ENCODE data around the gene PRR13.
"Not testable (repeated sequence)": the region's sequence is repeated elsewhere in the genome, so short reads cannot be mapped to it uniquely, and the experiment has no call there.

Gene PRR13, protein sequence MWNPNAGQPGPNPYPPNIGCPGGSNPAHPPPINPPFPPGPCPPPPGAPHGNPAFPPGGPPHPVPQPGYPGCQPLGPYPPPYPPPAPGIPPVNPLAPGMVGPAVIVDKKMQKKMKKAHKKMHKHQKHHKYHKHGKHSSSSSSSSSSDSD

DNA sequence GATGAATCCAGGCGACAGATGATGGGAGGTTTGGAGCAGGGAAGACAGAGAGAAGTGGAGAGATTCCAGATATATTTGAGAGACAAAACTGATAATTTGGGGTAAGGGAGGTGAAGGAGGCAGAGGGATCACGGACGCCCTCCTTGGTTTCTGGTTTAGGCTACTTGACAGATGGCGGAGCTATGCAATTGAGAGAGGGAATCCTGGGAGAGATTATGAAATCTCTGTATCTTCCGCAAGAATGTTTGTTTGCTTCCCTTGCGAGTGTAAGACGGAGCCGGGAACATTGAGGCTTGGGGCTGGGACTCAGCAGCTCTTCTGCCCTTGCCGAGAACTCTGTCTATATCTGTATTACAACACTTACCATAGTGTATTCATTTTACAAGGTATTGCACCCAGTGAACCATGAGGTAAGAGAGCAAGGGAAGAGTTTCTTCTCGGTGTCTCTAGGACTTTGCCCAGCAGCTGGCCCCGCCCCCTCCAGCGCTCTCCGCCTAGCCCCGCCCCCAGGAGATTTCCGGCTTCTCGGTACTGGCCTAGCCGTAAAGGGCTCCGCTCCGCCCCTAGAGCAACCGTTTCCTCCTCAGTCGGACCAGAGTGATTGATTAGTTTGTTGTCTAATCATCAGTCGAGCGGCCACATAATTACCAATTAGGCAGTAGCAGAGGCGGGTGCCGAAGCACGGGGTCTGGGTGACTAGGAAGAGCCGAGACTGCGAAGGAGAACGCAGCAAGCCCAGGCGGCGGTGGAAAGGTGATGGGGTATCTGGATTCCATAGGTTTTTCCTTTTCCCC lies at the start of gene PRR13:
Gene PRR13, plus strand, starts transcription at position 695 of the 794 bp plus-strand sequence. CDS start 981 bp downstream, outside the sequence.
- H3K4me3 ChIP-seq (ENCODE audit: low read depth, low read length): peak within 1 kb of the TSS; percentile 97
- no peaks in the 10 kb centered on the region for H3K27me3 ChIP-seq (ENCODE audit: insufficient read depth, low read length)
- peaks cover 10% of the 10 kb centered on the region for H3K36me3 ChIP-seq (ENCODE audit: insufficient read depth, low read length)
- H3K27ac ChIP-seq (ENCODE audit: low read depth, low read length): peak within 1 kb of the TSS; percentile 80
- peak within 1 kb of the TSS; percentile 95 for H2AFZ ChIP-seq (ENCODE audit: low read length, unreplicated experiment)
- peaks cover 19% of the 10 kb centered on the region for H3K79me2 ChIP-seq (ENCODE audit: control insufficient read depth, insufficient read depth, low read length, unreplicated experiment)
- H3K4me1 ChIP-seq (ENCODE audit: control insufficient read depth, insufficient read depth, low read length, unreplicated experiment): peaks cover 13% of the 10 kb centered on the region

DNA sequence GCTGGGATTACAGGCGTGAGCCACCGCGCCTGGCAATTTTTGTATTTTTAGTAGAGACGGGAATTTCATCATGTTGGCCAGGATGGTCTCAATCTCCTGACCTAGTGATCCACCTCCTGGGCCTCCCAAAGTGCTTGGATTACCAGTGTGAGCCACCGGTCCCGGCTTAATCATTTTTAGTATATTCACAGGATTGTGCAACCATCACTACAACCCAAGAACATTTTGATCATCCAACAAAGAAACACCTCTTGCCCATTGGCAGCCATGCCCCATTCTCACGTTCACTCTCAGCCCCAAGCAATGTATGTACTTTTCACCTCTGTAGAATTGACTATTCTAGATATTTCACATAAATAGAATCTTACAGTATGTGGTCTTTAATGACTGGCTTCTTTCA lies 41.6 kb upstream of the PRR13 start:
- Histone ChIP-seq H3K27ac (ENCODE audit: low read depth, low read length) (no peak overlapping the region), H3K4me3 (ENCODE audit: low read depth, low read length) (no peak overlapping the region), H3K27me3 (ENCODE audit: insufficient read depth, low read length) (no peaks in the 10 kb centered on the region), H3K79me2 (ENCODE audit: control insufficient read depth, insufficient read depth, low read length, unreplicated experiment) (peaks cover 27% of the 10 kb centered on the region), H3K36me3 (ENCODE audit: insufficient read depth, low read length) (peaks cover 6% of the 10 kb centered on the region), H3K4me1 (ENCODE audit: control insufficient read depth, insufficient read depth, low read length, unreplicated experiment) (peaks cover 4% of the 10 kb centered on the region), H2AFZ (ENCODE audit: low read length, unreplicated experiment) (no peak overlapping the region)

DNA sequence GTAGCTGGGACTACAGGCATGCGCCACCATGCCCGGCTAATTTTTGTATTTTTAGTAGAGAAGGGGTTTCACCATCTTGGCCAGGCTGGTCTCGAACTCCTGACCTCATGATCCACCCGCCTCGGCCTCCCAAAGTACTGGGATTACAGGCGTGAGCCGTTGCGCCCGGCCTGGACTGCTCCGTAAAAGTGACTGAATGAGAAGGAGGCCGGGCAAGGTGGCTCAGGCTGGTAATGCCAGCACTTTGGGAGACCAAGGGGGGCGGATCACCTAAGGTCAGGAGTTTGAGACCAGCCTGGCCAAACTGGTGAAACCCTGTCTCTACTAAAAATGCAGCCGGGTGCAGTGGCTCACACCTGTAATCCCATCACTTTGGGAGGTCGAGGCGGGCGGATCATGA lies 39.2 kb upstream of the PRR13 start:
- H3K36me3 ChIP-seq (ENCODE audit: insufficient read depth, low read length): peaks cover 10% of the 10 kb centered on the region
- not testable (repeated sequence) for H3K4me3 ChIP-seq (ENCODE audit: low read depth, low read length); H3K27me3 ChIP-seq (ENCODE audit: insufficient read depth, low read length); H3K27ac ChIP-seq (ENCODE audit: low read depth, low read length); H2AFZ ChIP-seq (ENCODE audit: low read length, unreplicated experiment); H3K4me1 ChIP-seq (ENCODE audit: control insufficient read depth, insufficient read depth, low read length, unreplicated experiment)
- peaks cover 17% of the 10 kb centered on the region for H3K79me2 ChIP-seq (ENCODE audit: control insufficient read depth, insufficient read depth, low read length, unreplicated experiment)

DNA sequence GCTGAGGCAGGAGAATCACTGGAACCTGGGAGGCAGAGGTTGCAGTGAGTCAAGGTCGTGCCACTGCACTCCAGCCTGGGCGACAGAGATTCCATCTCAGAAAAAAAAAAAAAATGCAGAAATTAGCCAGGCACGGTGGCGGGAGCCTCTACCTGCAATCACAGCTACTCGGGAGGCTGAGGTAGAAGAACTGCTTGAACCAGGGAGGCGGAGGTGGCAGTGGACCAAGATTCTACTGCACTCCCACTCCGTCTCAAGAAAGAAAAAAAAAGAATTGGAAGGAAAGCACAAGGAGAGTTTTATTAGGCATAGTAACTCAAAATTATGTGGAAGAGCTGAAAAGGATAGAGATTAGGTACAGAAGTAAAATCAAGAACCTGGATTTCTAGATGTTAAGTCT lies 38.7 kb upstream of the PRR13 start:
- Histone ChIP-seq H3K79me2 (ENCODE audit: control insufficient read depth, insufficient read depth, low read length, unreplicated experiment) (peaks cover 14% of the 10 kb centered on the region), H3K27me3 (ENCODE audit: insufficient read depth, low read length) (no peaks in the 10 kb centered on the region), H2AFZ (ENCODE audit: low read length, unreplicated experiment) (no peak overlapping the region), H3K4me3 (ENCODE audit: low read depth, low read length) (no peak overlapping the region), H3K36me3 (ENCODE audit: insufficient read depth, low read length) (peaks cover 10% of the 10 kb centered on the region), H3K4me1 (ENCODE audit: control insufficient read depth, insufficient read depth, low read length, unreplicated experiment) (peaks cover 2% of the 10 kb centered on the region), H3K27ac (ENCODE audit: low read depth, low read length) (no peak overlapping the region)

DNA sequence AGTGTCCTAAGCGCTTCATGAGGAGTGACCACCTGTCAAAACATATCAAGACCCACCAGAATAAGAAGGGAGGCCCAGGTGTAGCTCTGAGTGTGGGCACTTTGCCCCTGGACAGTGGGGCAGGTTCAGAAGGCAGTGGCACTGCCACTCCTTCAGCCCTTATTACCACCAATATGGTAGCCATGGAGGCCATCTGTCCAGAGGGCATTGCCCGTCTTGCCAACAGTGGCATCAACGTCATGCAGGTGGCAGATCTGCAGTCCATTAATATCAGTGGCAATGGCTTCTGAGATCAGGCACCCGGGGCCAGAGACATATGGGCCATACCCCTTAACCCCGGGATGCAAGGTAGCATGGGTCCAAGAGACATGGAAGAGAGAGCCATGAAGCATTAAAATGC lies 30.6 kb upstream of the PRR13 start:
- H3K27me3 ChIP-seq (ENCODE audit: insufficient read depth, low read length): no peaks in the 10 kb centered on the region
- peaks cover 15% of the 10 kb centered on the region for H3K36me3 ChIP-seq (ENCODE audit: insufficient read depth, low read length)
- no peak overlapping the region for H3K4me3 ChIP-seq (ENCODE audit: low read depth, low read length)
- peaks cover 34% of the 10 kb centered on the region for H3K4me1 ChIP-seq (ENCODE audit: control insufficient read depth, insufficient read depth, low read length, unreplicated experiment)
- no peak overlapping the region for H2AFZ ChIP-seq (ENCODE audit: low read length, unreplicated experiment)
- no peaks in the 10 kb centered on the region for H3K79me2 ChIP-seq (ENCODE audit: control insufficient read depth, insufficient read depth, low read length, unreplicated experiment)
- no peak overlapping the region for H3K27ac ChIP-seq (ENCODE audit: low read depth, low read length)

DNA sequence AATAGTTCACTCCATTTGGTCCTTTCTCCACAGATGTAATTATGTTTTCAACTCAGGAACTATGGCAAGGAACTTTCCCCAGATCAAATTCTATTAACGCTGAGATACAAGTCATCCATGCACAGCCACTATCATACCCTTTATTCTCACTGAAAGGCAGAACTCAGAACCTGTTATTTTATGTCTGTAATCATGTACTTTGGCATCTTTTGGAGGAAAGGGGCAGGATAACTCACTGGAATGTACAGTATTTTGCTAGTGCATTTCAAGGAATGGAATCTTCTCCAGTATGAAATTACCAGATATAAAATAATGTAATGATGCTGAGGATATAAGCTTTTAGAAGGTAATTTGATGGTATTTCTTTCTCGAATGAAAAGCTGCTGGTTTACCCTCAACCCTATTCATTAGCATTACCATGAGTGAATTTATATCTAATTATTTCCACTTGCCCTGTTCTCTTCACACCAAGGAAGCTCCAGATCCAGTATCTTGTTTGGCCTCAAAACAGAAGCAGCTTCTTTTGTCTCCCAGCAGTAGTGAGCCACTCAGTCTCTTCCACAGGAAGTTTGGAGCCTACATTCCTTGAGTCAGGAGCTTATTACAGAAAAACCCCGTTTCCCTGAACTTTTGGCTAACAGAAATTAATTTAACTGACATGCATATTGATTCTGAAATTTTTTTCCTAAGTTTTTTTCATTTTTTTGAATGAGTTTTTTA lies 27.9 kb upstream of the PRR13 start:
- no peak overlapping the region for H3K27ac ChIP-seq (ENCODE audit: low read depth, low read length)
- peaks cover 11% of the 10 kb centered on the region for H3K36me3 ChIP-seq (ENCODE audit: insufficient read depth, low read length)
- H2AFZ ChIP-seq (ENCODE audit: low read length, unreplicated experiment): no peak overlapping the region
- H3K4me3 ChIP-seq (ENCODE audit: low read depth, low read length): no peak overlapping the region
- no peaks in the 10 kb centered on the region for H3K27me3 ChIP-seq (ENCODE audit: insufficient read depth, low read length)
- no peaks in the 10 kb centered on the region for H3K79me2 ChIP-seq (ENCODE audit: control insufficient read depth, insufficient read depth, low read length, unreplicated experiment)
- peaks cover 34% of the 10 kb centered on the region for H3K4me1 ChIP-seq (ENCODE audit: control insufficient read depth, insufficient read depth, low read length, unreplicated experiment)

DNA sequence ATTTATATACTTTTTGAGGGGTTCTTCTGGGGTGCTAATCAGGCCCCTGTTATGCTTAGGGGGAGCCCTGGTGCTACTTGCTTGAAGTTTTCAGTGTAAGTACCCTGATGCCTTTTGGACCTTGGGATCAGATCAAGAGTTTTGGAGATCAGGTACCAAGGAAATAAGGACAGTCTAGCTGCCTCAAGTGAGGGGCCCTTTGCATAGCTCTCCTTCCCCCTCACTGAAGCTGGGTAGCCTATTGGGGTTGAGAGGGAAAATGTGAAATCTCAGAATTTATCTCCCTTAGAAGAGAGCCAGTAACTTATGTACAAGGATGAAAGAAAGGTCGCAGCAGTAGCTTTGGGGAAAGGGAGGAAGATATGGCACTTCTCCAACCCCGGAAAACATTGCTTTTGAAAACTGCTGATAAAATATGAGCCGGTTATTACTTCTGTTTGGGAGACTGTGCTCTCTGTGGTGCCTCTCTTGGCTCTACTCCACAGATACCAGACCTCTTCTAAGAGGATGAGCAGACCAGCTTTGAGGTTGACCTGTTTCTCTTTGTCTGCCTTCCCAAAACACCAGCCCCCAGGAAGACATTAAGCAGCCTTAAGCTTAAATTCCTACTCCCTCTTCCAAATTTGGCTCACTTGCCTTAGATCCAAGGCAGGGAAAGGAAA lies 26.6 kb upstream of the PRR13 start:
- Histone ChIP-seq H3K79me2 (ENCODE audit: control insufficient read depth, insufficient read depth, low read length, unreplicated experiment) (no peaks in the 10 kb centered on the region), H3K36me3 (ENCODE audit: insufficient read depth, low read length) (peaks cover 7% of the 10 kb centered on the region), H3K4me1 (ENCODE audit: control insufficient read depth, insufficient read depth, low read length, unreplicated experiment) (peaks cover 34% of the 10 kb centered on the region), H3K4me3 (ENCODE audit: low read depth, low read length) (no peak overlapping the region), H3K27ac (ENCODE audit: low read depth, low read length) (no peak overlapping the region), H3K27me3 (ENCODE audit: insufficient read depth, low read length) (no peaks in the 10 kb centered on the region), H2AFZ (ENCODE audit: low read length, unreplicated experiment) (no peak overlapping the region)

DNA sequence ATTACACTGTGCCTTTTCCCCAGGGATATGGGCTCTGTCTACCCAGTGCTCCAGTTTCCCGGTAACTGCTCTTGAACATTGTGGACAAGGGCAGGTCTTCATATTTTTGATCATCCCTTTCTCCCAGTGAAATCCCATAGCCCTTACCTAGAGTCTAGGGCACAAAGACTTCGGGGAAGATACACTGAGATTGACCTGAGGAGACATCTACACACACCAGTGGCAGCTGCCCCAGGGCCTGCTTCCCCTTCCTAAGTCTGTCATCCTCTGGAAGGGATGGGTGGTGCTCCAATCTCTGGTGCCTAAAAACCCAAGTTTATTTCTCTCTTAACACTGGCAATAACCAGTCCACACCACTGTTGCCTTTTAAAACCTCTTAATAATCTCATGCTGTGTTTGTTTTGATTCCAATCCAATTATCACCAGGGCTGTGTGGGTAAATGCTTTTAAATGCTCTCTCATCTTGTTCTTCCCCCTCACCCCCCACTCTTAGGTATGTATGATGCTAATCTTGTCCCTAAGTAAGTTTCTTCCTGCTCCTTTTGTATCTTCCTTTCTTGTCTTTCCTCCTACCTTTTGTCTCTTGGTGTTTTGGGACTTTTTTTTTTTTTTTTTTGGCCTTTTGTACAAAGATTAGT lies 25.7 kb upstream of the PRR13 start:
- H3K27ac ChIP-seq (ENCODE audit: low read depth, low read length); H3K36me3 ChIP-seq (ENCODE audit: insufficient read depth, low read length); H2AFZ ChIP-seq (ENCODE audit: low read length, unreplicated experiment); H3K4me3 ChIP-seq (ENCODE audit: low read depth, low read length); H3K79me2 ChIP-seq (ENCODE audit: control insufficient read depth, insufficient read depth, low read length, unreplicated experiment); H3K27me3 ChIP-seq (ENCODE audit: insufficient read depth, low read length): not testable (repeated sequence)
- H3K4me1 ChIP-seq (ENCODE audit: control insufficient read depth, insufficient read depth, low read length, unreplicated experiment): peaks cover 34% of the 10 kb centered on the region

DNA sequence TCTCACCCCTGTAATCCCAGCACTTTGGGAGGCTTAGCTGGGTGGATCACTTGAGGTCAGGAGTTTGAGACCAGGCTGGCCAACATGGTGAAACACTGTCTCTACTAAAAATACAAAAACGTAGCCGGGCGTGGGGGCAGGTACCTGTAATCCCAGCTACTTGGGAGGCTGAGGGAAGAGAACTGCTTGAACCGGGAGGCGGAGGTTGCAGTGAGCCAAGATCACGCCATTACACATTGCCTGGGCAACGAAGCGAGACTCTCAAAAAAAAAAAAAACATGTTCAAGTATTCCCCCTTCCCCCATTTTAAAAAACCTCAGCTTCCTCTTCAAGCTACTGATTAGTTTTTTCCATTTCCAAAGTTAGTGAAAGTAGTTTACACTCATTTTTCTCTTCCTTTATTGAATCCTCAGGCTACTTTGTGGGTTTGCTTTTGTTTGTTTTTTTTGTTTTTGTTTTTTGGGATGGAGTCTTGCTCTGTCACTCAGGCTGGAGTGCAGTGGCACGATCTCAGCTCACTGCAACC lies 24.2 kb upstream of the PRR13 start:
- H3K79me2 ChIP-seq (ENCODE audit: control insufficient read depth, insufficient read depth, low read length, unreplicated experiment); H3K36me3 ChIP-seq (ENCODE audit: insufficient read depth, low read length); H3K27ac ChIP-seq (ENCODE audit: low read depth, low read length); H2AFZ ChIP-seq (ENCODE audit: low read length, unreplicated experiment); H3K4me3 ChIP-seq (ENCODE audit: low read depth, low read length); H3K27me3 ChIP-seq (ENCODE audit: insufficient read depth, low read length): not testable (repeated sequence)
- peaks cover 27% of the 10 kb centered on the region for H3K4me1 ChIP-seq (ENCODE audit: control insufficient read depth, insufficient read depth, low read length, unreplicated experiment)

DNA sequence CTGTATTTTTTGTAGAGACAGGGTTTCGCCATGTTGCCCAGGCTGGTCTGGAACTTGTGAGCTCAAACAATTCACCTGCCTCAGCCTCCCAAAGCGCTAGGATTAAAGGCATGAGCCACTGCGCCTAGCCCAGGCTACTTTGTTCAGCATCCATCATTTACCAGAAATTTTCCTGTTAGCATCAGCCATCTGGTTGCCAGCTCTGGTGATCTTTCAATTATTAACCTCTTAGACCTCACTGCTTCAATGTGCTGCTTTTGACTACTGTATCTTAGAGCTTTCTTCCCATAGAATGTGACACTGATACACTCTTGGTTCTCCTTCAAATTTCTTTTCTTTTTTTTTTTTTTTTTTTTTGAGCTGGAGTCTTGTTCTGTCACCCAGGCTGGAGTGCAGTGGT lies 23.3 kb upstream of the PRR13 start:
- H2AFZ ChIP-seq (ENCODE audit: low read length, unreplicated experiment): no peak overlapping the region
- H3K27me3 ChIP-seq (ENCODE audit: insufficient read depth, low read length): no peaks in the 10 kb centered on the region
- H3K4me3 ChIP-seq (ENCODE audit: low read depth, low read length): no peak overlapping the region
- no peaks in the 10 kb centered on the region for H3K79me2 ChIP-seq (ENCODE audit: control insufficient read depth, insufficient read depth, low read length, unreplicated experiment)
- H3K36me3 ChIP-seq (ENCODE audit: insufficient read depth, low read length): no peaks in the 10 kb centered on the region
- no peak overlapping the region for H3K27ac ChIP-seq (ENCODE audit: low read depth, low read length)
- peaks cover 20% of the 10 kb centered on the region for H3K4me1 ChIP-seq (ENCODE audit: control insufficient read depth, insufficient read depth, low read length, unreplicated experiment)

All from ACC112 (cell line).